Uterus (tissue), 2 donors: ENCODE measurements around the gene ZP4.

ENCODE experiments used
- CTCF ChIP-seq, 4 experiments: fragments of 200-600 bp in 2 of 4; fragments of 450-650 bp in 2 of 4; sonication (generic) in 2 of 4; IDR thresholded peaks; one replicate each; pipeline ENCODE4 v1.5.1; 2016 to 2019; ENCODE audit warnings: antibody characterized with exemption in 4 of 4, mild to moderate bottlenecking in 2 of 4, moderate library complexity in 1 of 4
- POLR2A ChIP-seq, 2 donors: fragments of 450-650 bp; IDR thresholded peaks; one replicate each; pipeline ENCODE4 v1.6.1; 2016; ENCODE audit warnings: antibody characterized with exemption in 2 of 2, mild to moderate bottlenecking in 1 of 2, moderate library complexity in 1 of 2

GRCh38 chr1:237911911-237912310, 21.2 kb upstream of the ZP4 start:
- TF ChIP-seq CTCF (IDR thresholded peaks at IDR 0.05) = no peak
- no peak for TF ChIP-seq POLR2A (IDR thresholded peaks at IDR 0.05)
